HG02610 (cell line): ENCODE results near the gene MDM4.

Source experiments
- ATAC-seq: cut with Tn5 transposase; IDR thresholded peaks from one replicate; pipeline ENCODE4 v1.9.1; 2021; ENCODE audit warnings: mild to moderate bottlenecking, moderate library complexity; ENCODE audit not compliant: unreplicated experiment

MDM4 gene

GRCh38 chr1:204491655-204492054, 24.6 kb upstream of the MDM4 start:
- no peak for ATAC-seq

- ATAC-seq, result no peak
Observed at GRCh38 chr1:204493145-204493983, 22.8 kb upstream of the MDM4 start.

GRCh38 chr1:204493984-204494280, 22.3 kb upstream of the MDM4 start:
- ATAC-seq, result peak; percentile 25

- ATAC-seq, result peak; percentile 72
Observed at GRCh38 chr1:204494281-204495077, 21.7 kb upstream of the MDM4 start, which contains the start of gene PIK3C2B. PIK3C2B (minus strand) TSS chr1:204494805; CDS start chr1:204469802, 25,003 bp downstream.

GRCh38 chr1:204495078-204495753, 21.0 kb upstream of the MDM4 start:
- peak; percentile 34 for ATAC-seq

GRCh38 chr1:204495777-204496176, 20.4 kb upstream of the MDM4 start:
- ATAC-seq, result no peak

GRCh38 chr1:204498981-204499380, 17.2 kb upstream of the MDM4 start:
- ATAC-seq, result no peak

- ATAC-seq, result no peak
Observed at GRCh38 chr1:204499511-204500468, 16.4 kb upstream of the MDM4 start.

- no peak for ATAC-seq
Observed at GRCh38 chr1:204502241-204502640, 14.0 kb upstream of the MDM4 start.

GRCh38 chr1:204503122-204503912, 12.9 kb upstream of the MDM4 start:
- no peak for ATAC-seq

GRCh38 chr1:204503913-204504519, 12.2 kb upstream of the MDM4 start:
- ATAC-seq, result no peak

GRCh38 chr1:204505674-204506200, 10.5 kb upstream of the MDM4 start:
- ATAC-seq, result no peak

- ATAC-seq, result peak; percentile 72
Observed at GRCh38 chr1:204506201-204506968, 9.8 kb upstream of the MDM4 start.

GRCh38 chr1:204506969-204507316, 9.3 kb upstream of the MDM4 start:
- ATAC-seq, result peak; percentile 76

- ATAC-seq, result no peak
Observed at GRCh38 chr1:204507317-204508105, 8.7 kb upstream of the MDM4 start.

GRCh38 chr1:204509186-204509635, 7.0 kb upstream of the MDM4 start:
- ATAC-seq, result no peak

GRCh38 chr1:204511366-204511765, 4.8 kb upstream of the MDM4 start:
- no peak for ATAC-seq
